Muscle of back (tissue), 11 donors: ENCODE results near the gene SLC38A10. TPM values are rescaled to one million over a fixed set of nuclear protein-coding genes. Genes with fewer than 3 reads are reported as not detected.

ENCODE experiments used
- DNase-seq, 3 donors: peaks; one replicate each; pipeline versions ENCODE4 v3.0.0 to v3.0.0-alpha.2; 2013
- polyA plus RNA-seq, 10 donors: library from polyadenylated mRNA; unstranded; fragments of 120-200 nt; gene quantifications; one replicate each; pipeline ENCODE4 v1.2.1, GENCODE V29; 2013; ENCODE audit not compliant: insufficient read length in 10 of 10

SLC38A10 gene
- polyA plus RNA-seq, 10 donors, result 33.7 to 55.6 (median 44.7) TPM

GRCh38 chr17:81332914-81333528, 37.9 kb upstream of the SLC38A10 start:
- peak in 1 of 3 donors; percentile 55 for DNase-seq

DNA sequence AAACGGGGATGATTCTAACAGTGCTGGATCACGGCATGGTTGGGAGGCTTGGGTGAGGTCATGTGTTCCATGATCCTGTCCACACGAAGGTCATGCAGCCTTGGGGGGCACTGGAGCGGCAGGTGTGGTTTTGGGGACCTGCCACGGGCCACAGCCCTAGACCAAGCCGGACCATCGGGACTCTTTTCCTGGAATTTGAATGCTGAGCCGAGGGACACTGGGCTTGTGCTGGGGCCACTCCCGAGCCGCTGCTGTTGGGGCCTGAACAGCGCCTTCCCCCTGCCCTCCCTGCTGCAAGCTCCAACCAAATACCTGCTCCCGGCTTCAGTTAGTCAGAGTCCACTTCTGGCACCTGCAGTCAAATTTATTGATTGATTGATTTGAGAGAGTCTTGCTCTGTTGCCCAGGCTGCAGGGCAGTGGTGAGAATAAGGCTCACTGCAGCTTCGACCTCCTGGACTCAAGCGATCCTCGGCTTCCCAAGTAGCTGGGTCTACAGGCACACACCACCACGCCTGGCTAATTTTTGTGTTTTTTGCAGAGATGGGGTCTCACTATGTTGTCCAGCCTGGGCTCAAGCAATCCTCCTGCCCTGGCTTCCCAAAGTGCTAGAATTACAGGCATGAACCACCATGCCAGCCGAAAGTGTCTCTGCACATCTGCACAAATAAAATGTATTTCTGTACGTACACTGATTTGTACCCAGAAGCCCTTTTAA, 37.2 kb upstream of the SLC38A10 start:
- DNase-seq, result no peak

GRCh38 chr17:81331527-81332043, 36.5 kb upstream of the SLC38A10 start:
- peak in 1 of 3 donors; percentile 58 for DNase-seq

DNA sequence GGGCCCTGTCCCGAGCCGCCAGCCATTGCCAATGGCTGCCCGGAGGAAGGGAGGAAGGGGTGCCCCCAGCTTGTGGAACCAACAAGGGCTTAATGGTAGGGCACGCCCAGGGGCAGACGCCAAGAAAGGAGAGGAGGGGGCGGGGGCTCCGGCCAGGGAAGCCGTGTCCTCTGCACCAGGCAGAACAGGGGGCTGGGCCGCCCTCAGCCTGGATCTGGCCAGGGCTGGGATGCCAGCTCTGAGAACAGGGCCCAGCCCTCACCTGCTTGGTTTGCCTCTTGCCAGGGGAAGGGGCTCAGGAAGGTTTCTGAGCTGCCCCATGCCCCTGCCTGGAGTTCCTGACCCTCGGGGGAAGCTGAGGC, 35.8 kb upstream of the SLC38A10 start:
- DNase-seq, result peak in 1 of 3 donors; percentile 42

DNA sequence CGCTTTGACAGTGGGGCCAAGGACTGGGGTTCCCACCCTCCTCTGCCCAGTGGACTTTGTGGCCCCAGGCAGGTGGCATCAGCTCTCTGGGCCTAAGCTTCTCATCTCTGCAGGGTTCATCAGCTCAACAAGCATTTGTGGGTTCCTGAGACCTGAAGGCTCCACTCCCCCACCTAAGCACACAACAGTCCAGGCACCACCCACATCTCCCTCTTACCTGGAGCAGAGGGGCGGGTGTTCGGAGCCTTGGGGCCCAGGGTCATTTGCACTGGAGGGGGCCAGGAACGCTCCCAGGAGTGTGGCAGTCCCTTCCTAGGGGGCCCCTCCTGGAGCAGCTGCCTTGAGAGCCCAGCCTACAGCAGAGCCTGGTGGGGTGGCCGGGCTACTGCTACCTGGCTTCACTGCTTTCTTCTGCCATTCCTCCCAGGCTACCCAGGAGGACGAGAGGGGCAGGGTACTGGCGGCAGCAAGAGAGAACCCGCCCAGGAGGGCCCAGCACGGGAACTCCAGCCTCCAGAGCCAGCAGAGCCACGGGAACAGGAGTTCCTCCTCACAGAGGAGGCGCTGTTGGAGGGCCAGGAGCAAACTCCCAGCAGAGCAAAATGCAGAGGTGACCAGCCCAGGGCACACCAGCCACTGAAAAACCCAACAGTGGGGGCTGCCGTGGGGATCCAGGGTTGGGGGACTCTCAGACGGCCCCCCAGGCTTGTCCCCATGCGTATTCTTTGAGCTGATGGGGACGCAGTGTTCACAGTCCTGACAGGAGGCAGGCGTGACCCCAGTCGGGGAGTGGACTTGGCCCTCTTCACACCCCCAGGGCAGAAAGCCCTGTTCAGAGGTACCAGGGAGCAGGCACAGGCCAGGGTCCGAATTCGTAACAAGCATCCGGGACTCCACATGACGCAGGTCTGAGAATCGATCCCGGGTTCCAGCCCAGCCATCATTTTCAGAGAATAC, 35.1 kb upstream of the SLC38A10 start:
- peak in 1 of 3 donors; percentile 47 for DNase-seq

GRCh38 chr17:81328978-81329926, 34.1 kb upstream of the SLC38A10 start:
- DNase-seq, result peak; percentile 78 to 92 (median 79)

DNA sequence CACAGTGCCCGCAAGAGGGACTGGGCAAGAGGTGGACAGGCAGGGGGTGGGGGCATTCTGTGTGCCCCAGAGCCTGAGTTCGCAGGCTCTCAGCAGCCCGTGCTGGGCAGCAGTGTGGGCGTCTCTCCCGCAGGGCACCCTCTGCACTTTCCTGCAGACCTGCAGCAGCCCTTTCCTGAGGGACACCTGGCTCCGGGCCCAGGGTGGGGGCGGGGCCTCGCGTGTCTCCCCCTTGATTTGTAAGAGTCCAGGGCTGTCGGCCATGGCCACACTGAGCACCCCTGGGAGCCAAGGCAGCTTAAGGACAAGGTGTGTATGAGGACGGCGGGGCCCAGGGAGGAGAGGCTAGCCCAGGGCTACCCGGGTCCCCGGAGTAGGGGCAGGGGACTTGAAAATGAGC, 33.4 kb upstream of the SLC38A10 start:
- DNase-seq, result no peak

DNA sequence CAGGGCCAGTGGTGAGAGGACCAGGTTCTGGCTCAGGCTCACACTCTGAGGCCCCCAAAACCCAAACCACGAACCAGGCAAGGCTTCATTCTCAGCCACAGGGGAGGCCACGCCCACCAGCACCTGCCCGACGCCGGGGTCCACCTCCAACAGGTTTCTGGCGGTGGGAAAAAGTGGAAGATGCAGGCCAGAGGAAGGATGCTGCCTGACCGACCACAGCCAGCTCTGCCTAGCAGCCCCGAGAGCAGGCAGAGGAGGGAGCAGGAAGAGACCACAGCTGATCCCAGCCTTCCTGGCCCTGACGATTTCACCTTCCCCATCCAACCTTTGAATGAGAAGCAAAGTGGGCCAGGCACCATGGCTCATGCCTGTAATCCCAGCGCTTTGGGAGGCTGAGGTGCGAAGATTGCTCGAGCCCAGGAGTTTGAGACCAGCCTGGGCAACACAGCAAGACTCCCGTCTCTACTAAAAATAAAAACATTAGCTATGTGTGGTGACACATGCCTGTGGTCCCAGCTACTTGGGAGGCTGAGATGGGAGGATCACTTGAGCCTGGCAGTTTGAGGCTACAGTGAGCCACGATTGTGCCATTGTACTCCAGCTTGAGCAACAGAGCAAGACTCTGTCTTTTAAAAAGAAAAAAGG, 30.7 kb upstream of the SLC38A10 start:
- no peak for DNase-seq

DNA sequence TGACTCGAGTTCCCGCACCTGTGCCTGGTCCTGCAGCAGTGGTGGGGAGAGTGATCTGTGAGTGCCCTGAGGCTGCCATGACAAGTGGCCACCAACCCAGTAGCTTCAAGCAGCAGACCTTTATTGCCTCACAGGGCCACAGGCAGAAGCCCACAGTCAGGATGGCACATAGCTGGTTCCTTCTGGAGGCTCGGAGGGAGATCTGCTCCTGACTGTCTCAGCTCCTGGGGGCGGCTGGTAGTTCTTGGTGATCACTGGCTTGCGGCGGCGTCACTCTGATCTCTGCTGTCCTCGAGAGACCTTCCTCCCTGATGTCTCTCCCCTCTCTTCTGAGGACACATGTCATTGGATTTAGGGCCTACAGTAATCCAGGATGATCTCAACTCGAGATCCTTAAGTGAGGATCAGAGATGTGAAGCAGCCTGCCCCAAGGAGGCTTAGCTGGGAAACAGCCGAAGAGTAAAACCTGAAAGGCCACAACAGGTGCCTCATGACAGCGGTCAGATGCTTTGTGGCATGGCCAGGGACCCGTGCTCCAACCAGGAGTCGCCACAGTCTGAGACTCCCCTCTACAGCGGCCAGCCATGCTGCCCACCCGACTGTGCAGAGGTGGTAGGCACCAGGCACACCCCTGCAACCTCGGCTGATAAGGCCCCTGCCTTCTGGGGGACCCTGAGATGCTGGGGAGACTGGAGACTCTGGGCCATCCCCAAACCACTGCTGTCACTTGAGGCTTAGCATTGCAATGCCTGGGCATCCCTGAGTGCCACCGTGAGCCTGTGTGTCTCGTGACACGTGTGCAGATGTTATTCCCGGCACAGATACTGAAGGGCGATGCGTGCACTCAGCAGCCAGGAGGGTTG, 30.0 kb upstream of the SLC38A10 start:
- DNase-seq, result no peak

- DNase-seq, result no peak
Observed at GRCh38 chr17:81324177-81324850, 29.2 kb upstream of the SLC38A10 start.

GRCh38 chr17:81323411-81323868, 28.3 kb upstream of the SLC38A10 start:
- DNase-seq, result peak in 1 of 3 donors; percentile 74

DNA sequence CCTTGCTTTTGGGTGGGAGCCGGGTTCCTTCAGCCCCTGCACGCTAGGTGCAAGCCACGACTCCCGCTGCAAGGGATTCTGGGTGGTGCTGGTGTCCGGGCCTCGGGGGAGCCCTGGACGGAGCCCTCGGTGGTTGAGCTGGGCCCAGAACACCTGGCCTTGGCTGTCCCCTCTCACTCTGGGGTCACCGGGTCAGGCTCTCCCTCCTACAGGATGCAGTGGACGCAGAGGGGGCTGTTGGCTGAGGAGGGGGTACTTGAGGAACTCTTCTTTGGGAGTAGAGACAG, 27.9 kb upstream of the SLC38A10 start:
- DNase-seq, result no peak

DNA sequence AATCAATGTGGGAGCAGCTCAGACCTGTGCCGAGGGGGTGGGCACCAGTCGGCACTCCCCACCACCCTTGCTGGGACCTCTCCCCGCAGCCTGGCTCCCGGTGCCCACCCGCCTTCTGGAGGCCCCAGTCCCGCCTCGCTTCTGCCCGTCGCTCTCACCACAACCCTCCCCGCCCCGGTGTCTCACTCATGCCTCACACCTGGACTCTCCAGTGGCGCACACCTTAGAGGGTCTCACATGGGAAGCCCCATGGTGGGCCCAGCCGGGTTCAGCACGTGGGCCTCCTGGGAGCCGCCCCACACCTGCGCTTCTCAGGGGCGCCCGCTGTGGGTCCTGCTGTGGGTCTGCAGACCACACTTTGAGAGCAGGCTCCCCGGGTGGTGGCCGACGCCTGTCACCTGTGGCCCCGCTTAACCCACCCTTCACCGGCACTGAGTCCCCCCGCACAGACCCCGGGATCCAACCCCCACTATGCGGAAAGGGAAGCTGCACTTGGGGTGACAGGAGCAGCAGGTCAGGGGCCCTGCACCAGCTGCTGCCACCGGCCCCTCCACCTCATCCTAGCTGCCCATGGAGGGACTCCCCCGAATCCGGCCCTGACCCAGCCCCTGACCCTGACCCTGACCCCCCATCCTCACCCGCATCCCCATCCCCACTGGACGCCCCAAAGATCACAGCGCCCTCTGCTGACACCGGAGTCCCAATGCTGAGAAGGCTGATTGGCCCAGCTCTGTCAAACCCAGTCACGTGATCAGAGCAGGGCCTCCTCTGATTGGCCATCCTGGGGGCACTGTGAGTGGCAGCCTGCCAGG, 27.4 kb upstream of the SLC38A10 start:
- DNase-seq, result no peak

- no peak for DNase-seq
Observed at GRCh38 chr17:81317961-81318605, 23.0 kb upstream of the SLC38A10 start.

- DNase-seq, result no peak
Observed at GRCh38 chr17:81317530-81317821, 22.4 kb upstream of the SLC38A10 start.

DNA sequence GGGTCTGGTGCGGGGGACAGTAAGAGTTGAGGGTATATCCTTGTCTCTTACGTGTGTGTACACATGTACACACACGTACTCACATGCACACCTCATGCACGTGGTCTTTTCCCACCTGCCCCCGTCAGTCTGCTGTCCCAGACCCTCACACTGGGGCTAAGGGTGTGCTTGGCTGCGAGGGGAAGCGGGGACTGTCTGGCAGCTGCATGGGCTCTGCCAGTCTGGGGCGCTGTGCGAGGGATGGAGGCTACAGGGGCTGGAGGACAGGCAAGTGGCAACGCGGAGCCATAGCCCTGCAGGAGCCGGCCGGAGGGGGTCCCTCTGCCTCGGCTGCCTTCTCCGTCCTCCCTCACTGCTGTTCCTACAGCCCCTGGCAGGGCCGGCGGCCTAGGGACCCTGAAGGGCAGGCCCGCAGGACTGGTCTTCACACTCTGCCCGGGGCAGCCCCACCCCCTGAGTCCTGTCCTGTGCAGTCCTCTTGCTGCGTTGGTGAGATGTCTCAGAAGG, 20.8 kb upstream of the SLC38A10 start:
- no peak for DNase-seq

- no peak for DNase-seq
Observed at GRCh38 chr17:81315129-81315884, 20.2 kb upstream of the SLC38A10 start.
